NCI-H2081 (cell line): ENCODE data around the gene TTC39C.

Experiments
- DNase-seq, 2 experiments: peaks; one replicate each; lab custom pipeline; 2025; lab: John Stamatoyannopoulos, UW

Gene TTC39C

DNA sequence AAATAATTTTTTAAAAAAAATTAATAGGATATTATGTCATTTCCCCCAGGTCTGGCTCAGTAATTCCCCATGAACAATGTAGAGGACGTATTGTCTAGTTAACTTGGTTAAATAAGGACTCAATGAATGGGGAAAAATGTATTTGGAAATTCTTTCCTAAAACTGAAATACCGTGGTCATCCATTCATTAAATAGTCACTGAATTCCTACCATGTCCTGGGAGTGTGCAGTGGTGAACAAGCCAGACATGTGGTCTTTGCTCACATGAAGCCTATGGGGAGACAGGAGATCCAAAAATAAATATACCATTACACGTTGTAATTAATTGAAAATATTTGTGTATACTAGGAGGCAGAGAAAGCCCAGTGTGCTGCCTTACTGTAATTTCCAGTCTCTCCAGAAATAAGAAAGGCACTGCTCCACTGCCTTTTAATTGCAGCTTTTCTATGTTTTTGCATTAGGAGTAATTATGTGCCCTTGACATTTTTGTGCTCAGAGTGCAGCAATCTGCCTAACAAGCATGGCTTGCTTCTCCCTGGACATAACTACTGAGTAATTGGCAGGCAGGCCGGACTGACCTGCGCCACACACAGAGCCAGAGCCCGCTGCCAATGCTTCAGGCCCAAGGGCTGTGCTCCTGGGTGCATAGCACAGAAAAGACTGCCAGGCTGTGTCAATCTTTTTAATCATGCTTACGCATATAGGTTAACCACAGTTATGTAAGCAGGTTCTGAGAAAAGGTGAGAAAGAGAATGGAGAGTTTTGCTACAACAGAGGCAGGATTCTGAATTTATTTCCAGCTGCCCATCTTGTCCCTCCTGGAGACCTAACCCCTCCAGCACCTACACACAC is 22.2 kb upstream of the TTC39C start:
- peak; percentile 19 to 51 for DNase-seq

- DNase-seq = no peak
Measured at GRCh38 chr18:23992941-23993280, 21.6 kb upstream of the TTC39C start.

- DNase-seq = peak; percentile 93 to 98
Measured at GRCh38 chr18:23994361-23994902, 20.1 kb upstream of the TTC39C start.

DNA sequence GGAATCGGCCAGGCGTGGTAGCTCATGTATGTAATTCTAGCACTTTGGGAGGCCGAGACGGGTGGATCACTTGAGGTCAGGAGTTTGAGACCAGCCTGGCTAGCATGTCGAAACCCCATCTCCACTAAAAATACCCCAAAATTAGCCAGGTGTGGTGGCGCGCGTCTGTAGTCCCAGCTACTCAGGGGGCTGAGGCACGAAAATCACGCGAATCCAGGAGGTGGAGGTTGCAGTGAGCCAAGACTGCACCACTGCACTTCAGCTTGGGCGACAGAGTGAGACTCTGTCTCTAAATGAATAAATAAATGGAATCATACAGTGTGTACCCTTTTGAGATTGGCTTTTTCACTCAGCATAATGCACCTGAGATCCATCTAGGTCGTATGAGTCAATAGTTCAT is 19.4 kb upstream of the TTC39C start:
- DNase-seq = no peak

- no peak for DNase-seq
Measured at GRCh38 chr18:23998018-23998417, 16.5 kb upstream of the TTC39C start.

GRCh38 chr18:23998820-23999219 is 15.7 kb upstream of the TTC39C start:
- DNase-seq = peak; percentile 92 to 99

- no peak for DNase-seq
Measured at GRCh38 chr18:24000613-24001490, 13.7 kb upstream of the TTC39C start.

DNA sequence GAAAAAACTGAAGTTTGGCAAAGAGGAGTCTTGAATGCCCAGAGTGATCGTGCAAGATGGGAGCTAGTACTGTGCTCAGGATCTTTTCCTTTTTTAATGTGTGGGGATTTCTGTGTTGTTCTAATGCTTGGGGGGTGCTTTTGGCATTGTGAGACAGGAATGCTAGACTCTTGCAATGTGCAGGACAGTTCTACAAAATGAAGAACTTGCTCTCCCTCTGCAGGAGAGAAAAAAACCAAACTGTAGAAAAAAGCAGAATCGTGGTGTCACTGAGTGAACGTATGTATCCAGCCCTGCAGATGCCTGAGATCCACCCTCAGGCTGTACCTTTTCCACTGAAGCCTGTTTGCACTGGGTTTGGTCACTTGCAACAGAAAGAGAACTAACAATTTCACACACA is 12.1 kb upstream of the TTC39C start:
- DNase-seq = no peak

- no peak for DNase-seq
Measured at GRCh38 chr18:24003288-24003687, 11.3 kb upstream of the TTC39C start.

- DNase-seq = no peak
Measured at GRCh38 chr18:24003903-24004640, 10.5 kb upstream of the TTC39C start.

- no peak for DNase-seq
Measured at GRCh38 chr18:24006712-24007313, 7.7 kb upstream of the TTC39C start.

GRCh38 chr18:24009246-24009645 is 5.3 kb upstream of the TTC39C start:
- DNase-seq = no peak

GRCh38 chr18:24009651-24010333 is 4.8 kb upstream of the TTC39C start:
- peak; percentile 20 to 37 for DNase-seq

DNA sequence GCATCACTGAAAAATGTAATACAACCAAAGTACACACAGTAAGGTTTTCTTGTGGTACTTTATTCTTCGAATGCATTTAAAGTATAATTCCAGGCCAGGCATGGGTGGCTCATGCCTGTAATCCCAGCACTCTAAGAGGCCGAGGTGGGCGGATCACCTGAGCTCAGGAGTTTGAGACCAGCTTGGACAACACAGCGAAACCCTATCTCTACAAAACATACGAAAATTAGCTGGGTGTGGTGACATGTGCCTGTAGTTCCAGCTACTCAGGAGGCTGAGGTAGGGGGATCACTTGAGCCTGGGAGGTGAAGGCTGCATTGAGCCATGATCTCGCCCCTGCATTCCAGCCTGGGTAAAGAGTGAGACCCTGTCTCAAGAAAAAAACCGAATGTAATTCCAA is 3.9 kb upstream of the TTC39C start:
- no peak for DNase-seq

- no peak for DNase-seq
Measured at GRCh38 chr18:24011123-24011917, 3.2 kb upstream of the TTC39C start.

- no peak for DNase-seq
Measured at GRCh38 chr18:24013051-24013450, 1.5 kb upstream of the TTC39C start.

- DNase-seq = peak; percentile 28 to 50
Measured at GRCh38 chr18:24014986-24015638, 558 bp downstream of the TTC39C start.

DNA sequence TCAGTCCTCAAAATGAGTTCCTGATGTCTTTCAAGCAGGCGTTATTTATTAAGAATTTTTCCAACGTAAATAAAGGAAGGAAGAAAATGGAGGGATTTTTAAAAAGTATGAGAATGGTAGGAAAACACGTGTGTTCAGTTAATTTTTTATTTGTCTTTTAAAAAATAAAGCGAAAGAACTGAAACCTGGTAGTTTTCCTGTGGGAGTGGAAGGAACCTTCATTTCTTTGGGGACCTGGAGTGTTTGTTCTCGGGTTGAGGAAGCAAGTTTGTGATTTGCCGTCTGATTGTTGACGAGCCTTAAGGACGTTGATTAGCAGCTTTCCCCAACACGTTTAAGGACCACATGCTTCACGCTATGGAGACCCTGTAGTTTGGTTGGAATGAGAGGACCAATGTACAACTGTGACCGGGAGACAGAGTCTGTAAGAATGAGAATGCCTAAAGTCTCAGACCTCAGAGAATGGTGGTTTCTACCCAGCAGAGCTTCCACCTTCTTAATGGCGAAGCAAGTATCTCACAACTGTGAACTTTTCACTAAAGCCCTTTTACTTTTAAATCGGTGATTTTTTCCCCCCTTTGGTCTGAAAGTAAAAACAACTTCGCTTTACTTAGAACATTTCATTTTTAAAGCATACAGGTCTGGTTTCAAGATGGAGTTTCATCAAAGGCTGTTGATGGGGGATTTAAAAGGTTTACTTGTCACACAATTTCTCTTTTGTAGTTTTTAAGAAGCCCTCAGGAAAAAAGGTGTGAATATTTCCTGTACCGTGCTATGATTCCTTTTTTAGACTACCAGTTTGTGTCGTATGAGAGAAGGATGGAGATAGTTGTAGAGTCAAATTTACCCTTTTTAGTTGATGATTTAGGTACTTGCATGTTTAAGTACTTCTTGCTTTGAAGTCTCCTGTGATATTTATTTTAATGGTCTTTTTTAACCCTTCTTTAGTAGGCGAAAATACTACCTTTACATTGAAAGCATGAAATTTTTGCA is 1.4 kb downstream of the TTC39C start:
- DNase-seq = no peak
